Stimulated activated CD4-positive, alpha-beta T cell treated with anti-CD3 and anti-CD28 coated beads, Interleukin-1b, Interleukin-23, amount 100 ng/mL, for 24 hours (primary cell): ENCODE data around the gene HMX1.

Experiments used
- DNase-seq, 4 experiments: peaks; one replicate each; pipeline ENCODE4 v3.0.0-alpha.2; 2020; ENCODE audit warnings: low read depth in 4 of 4, low spot score in 1 of 4

HMX1 gene

DNA sequence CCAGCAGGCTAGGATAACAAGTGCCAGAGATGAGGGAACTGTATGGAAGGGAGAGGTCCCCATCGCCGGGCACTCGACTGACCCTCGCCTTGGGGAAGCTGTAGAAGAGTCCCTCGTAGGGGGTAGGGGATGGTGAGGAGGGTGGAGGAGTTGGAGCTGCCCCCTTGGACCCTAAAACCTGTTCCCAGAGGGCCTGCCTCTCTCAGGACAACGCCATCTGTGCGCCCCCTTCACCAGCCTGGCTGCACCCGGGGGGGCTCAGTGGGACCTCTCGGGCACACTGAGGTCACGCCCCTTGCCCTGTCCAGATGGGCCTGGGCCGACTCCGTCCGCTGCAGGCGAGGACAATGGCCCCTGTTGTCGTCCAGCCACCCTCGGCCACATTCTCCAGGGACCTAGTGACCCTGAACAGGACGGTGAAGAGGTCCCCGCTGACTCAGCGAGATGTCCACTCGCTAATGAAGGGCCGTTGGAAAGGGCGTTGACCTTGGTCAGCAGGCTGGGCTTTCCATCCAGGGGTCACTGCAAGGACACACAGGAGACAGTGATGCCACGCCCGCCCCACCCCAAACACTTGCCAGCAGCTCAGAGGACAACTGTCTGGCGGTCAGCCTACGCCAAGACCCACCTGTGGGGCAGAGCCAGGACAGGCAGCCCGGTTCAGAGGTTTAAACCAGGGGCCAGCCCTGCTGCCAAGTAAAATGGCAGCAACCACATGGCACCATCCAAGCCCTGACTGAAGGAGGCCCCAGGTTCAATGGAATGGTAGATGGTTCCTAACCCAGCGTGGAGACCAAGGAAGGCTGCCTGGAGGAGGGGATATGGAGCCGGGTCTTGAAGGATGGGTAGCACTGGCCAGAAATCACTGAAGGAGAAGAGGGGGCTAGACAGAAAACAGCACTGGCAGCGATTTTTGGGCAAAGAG lies 51.2 kb downstream of the HMX1 start:
- no peak for DNase-seq

- no peak for DNase-seq
Measured at GRCh38 chr4:8819473-8820177, 52.0 kb downstream of the HMX1 start.

- no peak for DNase-seq
Measured at GRCh38 chr4:8819019-8819418, 52.6 kb downstream of the HMX1 start.

GRCh38 chr4:8818063-8818881 lies 53.4 kb downstream of the HMX1 start:
- no peak for DNase-seq

DNA sequence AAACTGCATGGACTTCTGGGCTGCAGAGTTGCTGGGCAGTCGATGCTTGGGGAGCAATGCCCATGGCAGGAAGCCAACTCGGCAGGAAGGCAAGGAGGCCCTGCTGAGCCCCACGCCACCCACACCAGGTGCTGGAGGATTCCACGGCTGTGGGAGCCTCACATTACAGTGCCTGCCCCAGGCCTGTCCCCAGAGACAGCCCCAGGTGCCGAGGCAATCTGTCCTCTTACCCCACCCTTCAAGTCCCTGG lies 53.9 kb downstream of the HMX1 start:
- no peak for DNase-seq

- no peak for DNase-seq
Measured at GRCh38 chr4:8817096-8817812, 54.4 kb downstream of the HMX1 start.
